GM21825 (cell line): ENCODE measurements around the gene ZNF692.
A peak's percentile ranks its signal among the peaks of the same experiment; 100 is the strongest.

Source experiments
- ATAC-seq: cut with Tn5 transposase; IDR thresholded peaks from one replicate; pipeline ENCODE4 v1.9.1; 2021; ENCODE audit warnings: mild to moderate bottlenecking, moderate library complexity; ENCODE audit not compliant: unreplicated experiment

ZNF692 gene

DNA sequence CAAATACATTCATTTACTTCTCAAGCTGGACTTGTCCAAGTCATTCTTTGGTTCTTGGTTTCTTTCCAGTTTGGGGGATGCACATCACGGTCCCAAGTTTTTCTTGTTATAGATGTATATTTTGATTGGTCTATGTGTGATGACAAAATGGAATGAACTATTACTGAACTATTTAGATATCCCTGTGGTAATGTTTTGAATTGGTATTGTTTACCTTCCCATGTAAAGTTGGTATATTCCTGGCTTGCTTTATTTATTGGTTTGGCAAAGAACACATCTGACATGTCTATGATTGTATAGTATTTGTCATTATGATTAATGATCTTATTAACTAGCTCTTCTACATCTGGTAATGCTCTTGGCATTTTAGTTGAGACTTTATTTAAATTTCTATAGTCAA, 22.4 kb upstream of the ZNF692 start:
- ATAC-seq, result no peak

- peak; percentile 66 for ATAC-seq
Observed at GRCh38 chr1:248873993-248874533, 15.2 kb upstream of the ZNF692 start.

DNA sequence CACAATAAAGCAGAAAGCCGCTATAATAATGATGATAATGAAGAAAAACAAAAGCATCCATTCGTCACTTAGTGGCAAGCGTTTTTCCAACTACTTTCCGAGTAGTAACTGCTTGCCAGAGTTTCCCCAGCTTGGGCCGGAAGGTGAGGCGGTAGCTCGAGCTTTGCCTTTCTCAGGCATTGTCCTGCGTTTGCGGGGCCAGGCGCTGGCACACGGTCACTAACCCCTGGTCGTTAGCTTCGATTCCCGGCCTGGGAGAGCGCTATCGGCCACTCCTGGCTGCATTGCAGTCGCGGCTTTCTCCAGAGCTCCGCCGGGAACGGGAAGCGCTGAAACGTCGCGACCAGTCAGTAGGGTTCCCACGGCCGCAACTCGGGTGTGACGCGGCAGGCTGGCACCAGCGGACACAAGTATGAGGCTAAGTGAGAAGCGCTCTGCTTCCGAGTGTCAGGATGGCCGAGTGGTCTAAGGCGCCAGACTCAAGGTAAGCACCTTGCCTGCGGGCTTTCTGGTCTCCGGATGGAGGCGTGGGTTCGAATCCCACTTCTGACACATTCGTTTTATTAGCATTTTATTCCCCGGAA, 14.6 kb upstream of the ZNF692 start:
- ATAC-seq, result peak; percentile 81

- peak; percentile 37 for ATAC-seq
Observed at GRCh38 chr1:248872752-248873408, 14.0 kb upstream of the ZNF692 start.

- ATAC-seq, result no peak
Observed at GRCh38 chr1:248871837-248872401, 13.0 kb upstream of the ZNF692 start.

DNA sequence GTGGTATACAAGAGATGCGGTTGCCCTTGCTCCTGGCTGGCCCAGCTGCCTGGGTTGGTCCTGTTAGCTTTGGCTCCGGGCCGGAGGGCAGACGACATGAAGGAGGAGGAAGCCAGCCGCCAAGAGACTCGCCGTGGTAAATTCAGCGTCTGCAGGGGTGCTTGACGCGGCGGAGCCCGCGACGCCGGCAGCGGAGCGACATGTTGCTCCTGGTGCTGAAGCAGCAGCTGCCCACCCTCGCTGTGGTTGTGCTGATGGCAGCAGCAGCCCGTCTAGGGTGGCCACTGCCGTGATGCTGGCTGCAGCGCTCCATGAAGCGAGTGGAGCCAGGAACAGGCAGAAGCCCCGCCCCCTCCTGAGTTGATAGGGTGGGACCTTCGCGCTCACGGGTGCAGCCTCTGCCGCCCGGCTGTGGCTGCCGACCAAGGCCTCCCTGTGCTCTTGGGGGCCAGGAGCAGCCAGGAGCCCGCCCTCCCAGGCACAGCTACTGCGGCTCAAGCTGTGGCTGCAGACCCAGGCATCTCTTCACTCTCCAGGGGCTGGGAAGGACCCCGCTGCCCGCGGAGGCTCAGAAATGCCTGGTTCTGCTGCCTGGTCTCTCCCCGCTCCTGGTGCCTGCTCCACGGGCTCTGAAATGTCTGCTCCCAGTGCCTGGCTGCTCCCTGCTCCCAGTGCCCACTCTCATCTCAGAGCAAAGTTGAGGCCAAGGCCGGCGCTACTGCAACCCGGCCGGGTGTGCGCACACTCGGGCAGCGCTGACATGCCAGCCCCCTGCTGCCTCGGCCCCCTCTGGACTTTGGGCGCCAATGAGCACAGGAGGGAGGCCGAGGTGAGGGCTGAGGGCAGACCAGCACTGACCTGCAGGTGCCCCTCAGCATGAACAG, 4.4 kb upstream of the ZNF692 start:
- ATAC-seq, result peak; percentile 67

DNA sequence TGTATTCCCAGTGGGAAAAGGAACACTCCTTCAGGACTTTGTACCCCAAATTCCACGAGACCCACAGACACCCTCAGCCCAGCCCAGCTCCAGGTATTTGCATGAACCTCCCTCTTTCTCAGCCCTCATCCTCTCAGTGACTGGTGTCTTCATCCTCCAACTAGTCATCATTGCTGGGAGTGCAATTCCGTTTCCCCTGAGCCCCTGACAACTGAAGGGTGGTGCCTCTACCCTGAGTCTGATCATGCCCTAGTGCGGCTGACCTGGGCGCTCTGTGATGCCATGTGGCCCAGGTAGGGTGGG, 3.8 kb upstream of the ZNF692 start:
- peak; percentile 14 for ATAC-seq

DNA sequence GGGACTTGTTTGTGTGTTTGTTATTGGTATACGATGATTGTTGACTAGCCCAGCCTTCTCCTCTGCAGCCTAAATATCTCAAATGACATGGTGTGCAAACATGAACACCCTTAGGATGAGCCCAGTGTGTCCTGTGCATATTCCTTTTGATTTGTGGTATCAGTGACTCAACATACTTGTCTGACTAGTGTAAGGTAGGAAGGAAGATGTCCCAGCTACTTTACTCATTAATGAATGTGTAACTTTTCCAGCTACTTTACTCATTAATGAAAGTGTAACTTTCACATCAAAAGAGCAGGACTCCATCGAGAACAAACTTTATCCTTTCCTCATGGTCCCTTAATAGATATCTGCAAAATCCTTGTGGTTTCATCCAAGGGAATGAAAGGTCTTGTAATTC, 2.7 kb upstream of the ZNF692 start:
- ATAC-seq, result no peak

DNA sequence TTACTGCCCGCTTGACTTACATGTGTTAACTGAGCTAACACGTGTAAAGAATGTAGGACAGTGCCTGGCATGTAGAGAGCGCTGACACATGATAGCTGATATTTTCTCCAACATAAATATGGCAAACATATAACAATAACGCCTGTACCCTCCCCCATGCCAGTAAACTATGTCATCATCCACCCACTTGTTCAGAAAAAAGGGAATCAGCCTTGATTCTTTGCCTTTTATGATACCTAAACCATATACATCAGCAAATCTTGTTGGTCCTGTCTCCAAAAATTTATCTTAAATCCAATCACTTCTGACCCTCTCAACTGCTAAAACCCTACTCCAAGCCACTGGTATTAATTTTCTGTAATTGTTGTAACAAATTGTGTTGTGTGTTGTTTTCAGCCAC, 1.1 kb upstream of the ZNF692 start:
- ATAC-seq, result no peak

DNA sequence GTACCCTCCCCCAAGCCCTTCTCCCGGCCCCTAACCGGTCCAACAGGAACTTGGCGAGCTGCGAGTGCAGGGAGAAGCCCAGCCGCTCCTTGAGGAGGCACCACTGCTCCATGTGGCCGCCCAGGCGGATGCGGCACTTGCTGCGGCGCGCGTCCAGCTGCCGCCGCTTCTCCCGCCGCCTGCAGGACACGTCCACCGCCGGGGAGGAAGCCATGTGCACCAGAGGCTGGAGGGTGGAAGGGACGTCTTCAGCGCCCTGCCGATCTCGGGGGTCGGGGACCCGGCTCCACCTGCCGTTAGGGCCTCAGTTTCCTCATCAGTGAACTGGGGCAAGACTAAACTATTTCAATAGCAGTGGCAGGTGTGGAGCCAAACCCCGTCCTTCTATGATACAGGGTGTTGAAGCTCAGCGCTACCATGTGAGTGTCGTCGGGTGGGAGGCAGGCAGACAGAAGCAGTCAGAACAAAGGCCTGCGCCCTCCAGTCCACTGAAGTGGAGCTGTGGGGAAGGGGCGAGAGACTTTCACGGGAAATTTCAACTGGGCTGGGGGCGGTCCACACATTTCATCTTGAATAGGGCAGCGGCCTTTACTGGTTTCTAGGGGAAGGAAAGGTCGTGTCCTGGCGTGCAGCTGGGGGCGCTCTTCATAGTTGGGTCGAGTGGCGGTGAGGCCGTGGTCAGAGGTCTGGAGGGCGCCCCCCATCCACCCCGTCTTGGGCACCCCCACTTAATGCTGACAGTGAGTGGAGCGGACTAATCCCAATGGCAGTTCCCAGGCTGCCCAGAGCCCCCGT, 592 bp downstream of the ZNF692 start:
- ATAC-seq, result peak; percentile 34

GRCh38 chr1:248857749-248858095, 1.2 kb downstream of the ZNF692 start:
- ATAC-seq, result peak; percentile 0

GRCh38 chr1:248857201-248857600, 1.7 kb downstream of the ZNF692 start:
- no peak for ATAC-seq

- ATAC-seq, result no peak
Observed at GRCh38 chr1:248856176-248856575, 2.7 kb downstream of the ZNF692 start.

DNA sequence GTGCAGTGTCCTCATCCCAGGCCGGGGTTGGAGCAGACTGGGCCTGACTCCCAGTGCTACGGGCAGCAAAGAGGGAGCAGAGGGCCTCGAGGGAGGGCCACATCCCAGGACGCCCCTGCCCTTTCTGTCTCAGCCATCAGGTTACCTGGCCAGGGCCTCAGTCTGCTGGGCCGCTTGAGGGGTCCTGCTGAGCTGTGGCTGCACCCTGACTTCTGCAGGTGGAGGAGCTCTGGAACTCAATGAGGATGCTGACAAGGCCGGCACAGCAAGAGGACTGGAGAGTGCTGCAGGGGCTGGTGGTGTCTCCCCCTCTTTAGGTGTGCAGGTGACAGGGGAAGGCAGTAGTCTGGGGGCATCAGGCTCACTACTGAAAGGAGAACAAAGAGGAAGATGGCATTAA, 3.3 kb downstream of the ZNF692 start:
- ATAC-seq, result no peak

DNA sequence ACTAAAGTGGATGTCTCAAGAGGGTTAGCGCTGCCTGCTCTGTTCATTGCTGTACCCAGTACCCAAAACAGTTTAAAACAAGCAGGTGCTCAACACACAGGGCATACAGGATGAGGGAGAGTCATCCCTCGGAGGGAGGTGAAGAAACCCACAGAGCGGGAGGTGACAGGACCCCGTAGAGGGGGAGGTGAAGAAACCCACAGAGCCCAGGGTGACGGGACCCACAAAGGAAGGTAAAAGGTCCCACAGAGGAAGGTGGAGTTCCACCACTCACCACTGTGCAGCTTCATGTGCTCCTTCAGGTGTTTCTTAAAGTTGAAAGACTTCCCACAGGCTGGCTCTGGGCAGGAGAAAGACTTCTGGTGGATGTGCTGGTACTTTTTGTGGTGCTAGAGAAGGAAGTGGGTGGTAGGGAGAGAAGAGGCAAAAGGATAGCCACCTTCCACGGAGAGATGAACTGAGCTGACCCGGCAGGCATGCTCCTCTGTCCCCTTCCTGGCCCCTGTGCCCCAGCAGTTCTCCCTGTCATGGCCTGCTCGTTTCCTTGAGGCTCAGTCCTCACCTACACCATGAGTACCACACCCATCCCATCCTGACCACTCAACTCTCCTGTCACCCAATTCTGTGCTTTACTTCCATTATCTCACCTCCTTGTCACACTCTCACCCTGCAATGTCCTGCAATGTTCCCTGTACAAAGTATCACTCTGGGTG, 5.1 kb downstream of the ZNF692 start:
- ATAC-seq, result no peak

DNA sequence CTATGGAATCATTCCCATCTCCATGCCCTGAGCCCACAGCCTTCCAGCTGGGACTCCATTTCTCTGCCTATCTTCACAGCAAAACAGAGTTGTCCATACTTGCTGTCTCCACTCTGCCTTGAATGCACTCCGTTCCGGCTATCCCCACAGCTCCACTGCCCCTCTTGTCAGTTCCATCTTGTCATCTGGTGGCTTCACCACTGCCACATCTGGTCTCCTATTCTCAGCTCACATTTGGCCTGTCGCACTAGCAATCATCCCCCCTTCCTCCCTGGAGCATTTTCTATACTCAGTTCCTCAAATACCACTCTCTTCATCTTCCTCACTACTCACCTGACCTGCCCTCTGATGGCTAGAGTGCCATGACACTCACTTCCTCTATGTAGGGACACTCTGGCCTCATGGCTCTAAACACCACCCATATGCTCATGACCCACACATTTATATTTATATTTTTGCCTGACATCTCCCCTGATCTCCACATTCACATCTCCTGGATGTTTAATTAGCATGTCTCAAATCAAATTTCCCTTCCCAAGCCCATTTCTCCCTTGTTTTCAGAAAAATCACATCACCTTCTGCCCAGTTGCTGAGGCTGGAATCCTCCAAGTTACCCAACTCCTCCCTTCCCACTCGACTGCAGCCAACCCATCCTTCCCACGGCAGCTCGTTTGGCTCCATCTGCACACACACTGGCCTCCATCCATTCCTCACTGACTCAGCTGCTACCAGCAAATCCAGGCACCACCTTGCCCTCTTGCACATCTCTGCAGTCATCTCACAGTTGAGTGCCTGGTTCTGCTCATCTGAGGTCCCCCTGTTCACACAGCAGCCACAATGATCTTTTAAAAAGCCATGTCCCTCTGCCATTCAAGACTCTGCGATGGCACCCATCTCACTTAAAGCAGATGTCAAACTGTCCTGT, 6.1 kb downstream of the ZNF692 start:
- no peak for ATAC-seq

- no peak for ATAC-seq
Observed at GRCh38 chr1:248851390-248851789, 7.5 kb downstream of the ZNF692 start.

GRCh38 chr1:248850536-248851251, 8.2 kb downstream of the ZNF692 start:
- no peak for ATAC-seq

GRCh38 chr1:248850124-248850523, 8.8 kb downstream of the ZNF692 start:
- ATAC-seq, result no peak
